Measurements from ENCODE around the gene TMBIM6.

DNA sequence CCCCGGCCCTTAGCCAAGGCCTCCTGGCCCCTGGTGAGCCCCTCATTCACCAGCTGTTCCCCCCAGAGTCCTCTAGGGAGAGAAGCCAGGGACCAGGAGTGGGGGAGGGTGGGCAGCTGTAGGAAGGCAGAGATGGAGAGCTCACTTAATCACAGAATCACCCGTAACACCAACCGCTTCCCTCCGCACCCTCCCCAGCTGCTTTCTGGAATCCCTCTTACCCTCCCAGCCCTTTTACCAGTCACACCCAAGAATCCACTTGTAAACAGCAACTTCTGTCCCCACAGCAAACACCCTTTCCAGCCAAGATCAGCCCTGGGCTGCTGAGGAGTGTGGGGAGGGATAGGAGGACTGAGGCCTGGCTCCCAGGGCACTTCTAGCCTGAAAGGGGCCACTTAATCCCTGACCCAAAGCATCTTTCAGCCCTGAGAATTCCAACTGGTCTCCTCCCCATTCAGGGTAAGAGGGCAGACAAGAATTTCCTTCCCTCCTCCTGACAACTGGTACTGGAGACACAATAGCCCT is 68.1 kb downstream of the TMBIM6 start:
- TF ChIP-seq POLR2AphosphoS5 (IDR thresholded peaks at IDR 0.05; ENCODE audit: borderline replicate concordance, low read depth, low read length), result no peak
- no peak for TF ChIP-seq EZH2 (IDR thresholded peaks at IDR 0.05)
